ENCODE measurements around the gene MKLN1. TPM values are rescaled to one million over a fixed set of nuclear protein-coding genes. Genes with fewer than 3 reads are reported as not detected.
"Not testable (repeated sequence)": the region's sequence is repeated elsewhere in the genome, so short reads cannot be mapped to it uniquely, and the experiment has no call there.

The MKLN1 gene
- total RNA-seq, 4 donors from 2014 or later = 93.1 to 175 (median 102) TPM

DNA sequence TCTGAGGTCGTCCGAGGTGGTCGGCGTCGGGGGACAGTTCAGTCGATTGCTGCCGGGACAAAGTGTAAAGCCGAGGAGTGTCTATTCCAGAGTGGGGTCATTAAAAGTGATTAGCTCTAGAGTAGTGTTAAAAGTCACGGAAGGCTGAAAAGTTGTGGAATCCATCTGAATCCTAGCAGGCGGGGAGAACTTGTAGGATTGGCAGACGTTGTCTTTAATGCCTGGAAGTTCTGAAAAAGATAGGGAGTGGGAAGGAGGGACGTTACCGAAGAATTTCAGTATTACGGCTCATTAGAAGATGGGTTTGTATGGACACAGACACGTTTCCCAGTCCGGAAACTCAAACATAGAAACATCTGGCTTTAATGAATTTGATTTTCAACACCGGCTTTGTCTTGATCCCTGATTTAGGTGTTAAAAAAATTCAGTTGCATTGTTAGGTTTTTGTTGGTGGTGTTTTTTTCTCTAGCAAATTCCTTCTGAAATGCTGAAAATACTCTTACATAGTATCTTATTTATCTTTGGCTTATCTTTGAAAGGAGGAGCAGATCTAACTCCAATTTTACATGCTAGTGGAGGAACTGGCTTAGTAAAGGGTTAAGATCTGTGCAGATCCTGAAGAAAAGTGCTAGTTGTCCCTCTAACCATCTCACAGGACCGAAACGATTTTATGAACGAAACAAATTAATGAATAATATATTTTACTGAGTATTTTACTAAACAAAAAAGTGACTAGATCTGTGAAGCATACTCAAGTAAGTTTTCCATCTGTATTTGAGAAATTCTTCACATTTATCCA lies 900 bp downstream of the MKLN1 start:
- no peaks in the 10 kb centered on the region for H3K36me3 ChIP-seq
- no peak for TF ChIP-seq POLR2A (IDR thresholded peaks at IDR 0.05)
- TF ChIP-seq, protein P1, sequence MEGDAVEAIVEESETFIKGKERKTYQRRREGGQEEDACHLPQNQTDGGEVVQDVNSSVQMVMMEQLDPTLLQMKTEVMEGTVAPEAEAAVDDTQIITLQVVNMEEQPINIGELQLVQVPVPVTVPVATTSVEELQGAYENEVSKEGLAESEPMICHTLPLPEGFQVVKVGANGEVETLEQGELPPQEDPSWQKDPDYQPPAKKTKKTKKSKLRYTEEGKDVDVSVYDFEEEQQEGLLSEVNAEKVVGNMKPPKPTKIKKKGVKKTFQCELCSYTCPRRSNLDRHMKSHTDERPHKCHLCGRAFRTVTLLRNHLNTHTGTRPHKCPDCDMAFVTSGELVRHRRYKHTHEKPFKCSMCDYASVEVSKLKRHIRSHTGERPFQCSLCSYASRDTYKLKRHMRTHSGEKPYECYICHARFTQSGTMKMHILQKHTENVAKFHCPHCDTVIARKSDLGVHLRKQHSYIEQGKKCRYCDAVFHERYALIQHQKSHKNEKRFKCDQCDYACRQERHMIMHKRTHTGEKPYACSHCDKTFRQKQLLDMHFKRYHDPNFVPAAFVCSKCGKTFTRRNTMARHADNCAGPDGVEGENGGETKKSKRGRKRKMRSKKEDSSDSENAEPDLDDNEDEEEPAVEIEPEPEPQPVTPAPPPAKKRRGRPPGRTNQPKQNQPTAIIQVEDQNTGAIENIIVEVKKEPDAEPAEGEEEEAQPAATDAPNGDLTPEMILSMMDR (IDR thresholded peaks at IDR 0.05) = no peak
- 2 to 5% methylated on average over 20 of the region's 20 CpGs for WGBS, 2 donors
- peak overlapping the region; percentile 57 to 86 (median 86) for H3K4me3 ChIP-seq (replicated peaks in 1 of 3)
- H3K4me1 ChIP-seq = peaks cover 36 to 45% of the 10 kb centered on the region in 2 donors
- no peaks in the 10 kb centered on the region for H3K9me3 ChIP-seq
- H3K27ac ChIP-seq = peak overlapping the region; percentile 82 to 99 (median 98)
- intact Hi-C loops (cut with DNase I) = loop anchor here (10.0 kb wide), 1 partner anchor 224 kb away; no protein-coding TSS in a partner anchor
- no peak for DNase-seq
- H3K27me3 ChIP-seq = no peaks in the 10 kb centered on the region

DNA sequence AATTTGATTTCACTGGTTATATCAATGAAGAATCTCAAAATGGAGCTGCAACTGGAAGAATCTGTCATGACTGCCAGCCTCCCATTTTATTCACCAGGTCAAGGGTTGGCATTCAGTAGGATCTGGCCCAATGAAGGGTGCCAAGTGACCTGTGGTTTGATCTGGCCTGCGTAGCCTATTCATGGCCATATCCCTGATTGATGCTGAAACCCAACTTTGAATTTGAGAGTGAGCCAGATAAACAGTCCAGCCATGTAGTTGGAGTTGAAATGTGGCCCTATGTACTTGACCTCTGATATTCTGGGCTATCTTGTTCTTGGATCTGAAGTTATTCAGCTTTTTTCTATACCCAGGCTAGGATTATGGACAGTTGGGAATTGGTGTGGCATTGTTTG lies 1.5 kb downstream of the MKLN1 start:
- DNase-seq = no peak
- H3K27ac ChIP-seq = peak overlapping the region; percentile 82 to 99 (median 98)
- no peaks in the 10 kb centered on the region for H3K36me3 ChIP-seq
- intact Hi-C loops (cut with DNase I) = loop anchor here (10.0 kb wide), 1 partner anchor 224 kb away; no protein-coding TSS in a partner anchor
- no peaks in the 10 kb centered on the region for H3K9me3 ChIP-seq
- peaks cover 36 to 45% of the 10 kb centered on the region in 2 donors for H3K4me1 ChIP-seq
- 69 to 100% methylated on average over 1 of the region's 1 CpG for whole genome bisulfite sequencing, 2 donors
- no peaks in the 10 kb centered on the region for H3K27me3 ChIP-seq
- peak overlapping the region in 1 of 3 donors; percentile 86 for H3K4me3 ChIP-seq (replicated peaks in 1 of 3)
- TF ChIP-seq POLR2A (IDR thresholded peaks at IDR 0.05) = no peak
- TF ChIP-seq, protein P1 (IDR thresholded peaks at IDR 0.05) = no peak

DNA sequence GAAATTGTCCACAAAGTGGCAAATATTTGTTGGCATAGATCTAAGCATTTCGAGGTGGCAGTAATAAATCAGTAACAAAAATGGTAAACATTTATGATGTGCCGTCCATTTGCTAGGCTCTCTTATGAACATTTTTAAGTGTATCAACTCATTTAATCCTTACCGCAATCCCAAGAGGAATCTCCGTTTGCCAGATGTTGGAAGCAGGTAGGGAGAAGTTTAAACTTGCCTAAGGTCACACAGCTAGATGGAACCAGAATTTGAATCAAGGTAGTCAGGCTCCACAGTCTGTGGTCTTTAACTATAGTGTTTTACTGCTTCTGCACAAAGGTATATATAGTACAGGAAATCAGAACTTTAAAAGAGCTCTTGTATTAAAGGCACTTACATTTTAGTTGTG lies 2.6 kb downstream of the MKLN1 start:
- no peak for DNase-seq
- intact Hi-C loops (cut with DNase I) = no loop called here
- H3K27me3 ChIP-seq = no peaks in the 10 kb centered on the region
- no peaks in the 10 kb centered on the region for H3K9me3 ChIP-seq
- TF ChIP-seq, protein P1 (IDR thresholded peaks at IDR 0.05) = no peak
- H3K36me3 ChIP-seq = no peaks in the 10 kb centered on the region
- WGBS, 2 donors = 83 to 88% methylated on average over 4 of the region's 4 CpGs
- no peak overlapping the region for H3K4me3 ChIP-seq (replicated peaks in 1 of 3)
- no peak overlapping the region for H3K27ac ChIP-seq
- peaks cover 36 to 45% of the 10 kb centered on the region in 2 donors for H3K4me1 ChIP-seq

DNA sequence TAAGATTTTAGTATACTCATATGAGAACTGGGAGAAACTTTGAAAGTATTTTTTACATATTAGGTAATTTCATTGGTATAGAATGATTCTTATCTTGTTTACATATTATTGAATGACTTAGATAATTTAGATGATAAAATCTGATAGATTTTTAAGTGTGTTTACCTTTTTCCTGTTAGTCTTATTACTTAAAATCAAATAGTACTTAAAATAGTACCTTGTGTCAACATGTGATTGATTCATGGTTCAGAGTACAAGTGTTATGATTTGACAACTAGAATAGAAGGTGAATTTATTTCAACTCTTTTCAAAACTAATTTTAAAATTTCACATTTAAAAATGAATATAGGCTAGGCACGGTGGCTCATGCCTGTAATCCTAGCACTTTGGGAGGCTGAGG lies 4.1 kb downstream of the MKLN1 start:
- intact Hi-C loops (cut with DNase I) = no loop called here
- H3K4me1 ChIP-seq = peaks cover 32 to 42% of the 10 kb centered on the region in 2 donors
- no peaks in the 10 kb centered on the region for H3K36me3 ChIP-seq
- TF ChIP-seq, protein P1 (IDR thresholded peaks at IDR 0.05) = no peak
- no peak for TF ChIP-seq POLR2A (IDR thresholded peaks at IDR 0.05)
- H3K27me3 ChIP-seq = no peaks in the 10 kb centered on the region
- H3K4me3 ChIP-seq (replicated peaks in 1 of 3) = no peak overlapping the region
- WGBS, 2 donors = 84 to 88% methylated on average over 1 of the region's 1 CpG
- DNase-seq = no peak
- peak overlapping the region in 1 of 3 donors; percentile 7 for H3K27ac ChIP-seq
- no peaks in the 10 kb centered on the region for H3K9me3 ChIP-seq

DNA sequence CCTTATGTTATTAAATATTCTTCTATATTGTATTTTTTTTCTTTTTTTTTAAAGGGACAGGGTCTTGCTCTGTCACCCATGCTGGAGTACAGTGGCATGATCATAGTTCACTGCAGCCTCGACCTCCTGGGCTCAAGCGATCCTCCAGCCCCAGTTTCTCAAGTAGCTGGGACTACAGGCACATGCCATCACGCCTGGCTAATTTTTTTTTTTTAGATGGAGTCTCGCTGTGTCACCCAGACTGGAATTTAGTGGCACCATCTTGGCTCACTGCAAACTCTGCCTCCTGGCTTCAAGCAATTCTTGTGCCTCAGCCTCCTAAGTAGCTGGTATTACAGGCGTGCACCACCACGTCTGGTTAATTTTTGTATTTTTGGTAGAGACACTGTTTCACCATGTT lies 5.1 kb downstream of the MKLN1 start:
- H3K4me1 ChIP-seq = peaks cover 31 to 37% of the 10 kb centered on the region in 2 donors
- H3K4me3 ChIP-seq (replicated peaks in 1 of 3); intact Hi-C loops (cut with DNase I); H3K36me3 ChIP-seq; DNase-seq; H3K27me3 ChIP-seq; H3K9me3 ChIP-seq; H3K27ac ChIP-seq: not testable (repeated sequence)
- WGBS, 2 donors = 93 to 95% methylated on average over 6 of the region's 6 CpGs

All from thyroid gland (tissue), 4 donors.